HUDEP-2 (cell line): ENCODE results near the gene STAT6.

Source experiments
- DNase-seq, 76 experiments: peaks; one replicate each; lab custom pipeline; 2025; ENCODE audit not compliant: unreplicated experiment in 76 of 76; lab: John Stamatoyannopoulos, UW

STAT6 gene

GRCh38 chr12:57111031-57111734, at the start of gene STAT6:
Gene STAT6, minus strand, starts transcription at chr12:57111362. Its CDS starts 3,084 bp downstream, at chr12:57108278.
- DNase-seq: peak in 71 of 76 experiments; percentile 25 to 82 (median 60)

- no peak for DNase-seq
Observed at GRCh38 chr12:57160741-57161140, 49.6 kb upstream of the STAT6 start.

- DNase-seq: no peak
Observed at GRCh38 chr12:57160040-57160439, 48.9 kb upstream of the STAT6 start.

- DNase-seq: no peak
Observed at GRCh38 chr12:57159311-57159710, 48.1 kb upstream of the STAT6 start.

- no peak for DNase-seq
Observed at GRCh38 chr12:57158665-57159064, 47.5 kb upstream of the STAT6 start.

GRCh38 chr12:57158186-57158585, 47.0 kb upstream of the STAT6 start:
- no peak for DNase-seq

GRCh38 chr12:57157588-57158173, 46.5 kb upstream of the STAT6 start:
- DNase-seq: no peak

GRCh38 chr12:57156701-57157403, 45.7 kb upstream of the STAT6 start:
- DNase-seq: peak in 1 of 76 experiments; percentile 12

- DNase-seq: no peak
Observed at GRCh38 chr12:57154804-57155434, 43.8 kb upstream of the STAT6 start.

- no peak for DNase-seq
Observed at GRCh38 chr12:57154076-57154475, 42.9 kb upstream of the STAT6 start.

- no peak for DNase-seq
Observed at GRCh38 chr12:57153415-57153997, 42.3 kb upstream of the STAT6 start.

GRCh38 chr12:57152639-57153038, 41.5 kb upstream of the STAT6 start:
- no peak for DNase-seq

GRCh38 chr12:57151741-57152630, 40.8 kb upstream of the STAT6 start:
- DNase-seq: no peak

GRCh38 chr12:57150400-57151000, 39.3 kb upstream of the STAT6 start:
- no peak for DNase-seq

GRCh38 chr12:57149245-57149900, 38.2 kb upstream of the STAT6 start:
- DNase-seq: no peak

GRCh38 chr12:57148469-57149244, 37.5 kb upstream of the STAT6 start:
- no peak for DNase-seq

GRCh38 chr12:57146961-57147944, 36.1 kb upstream of the STAT6 start, which contains the start of gene LRP1-AS:
Gene LRP1-AS, minus strand, starts transcription at chr12:57147619.
- no peak for DNase-seq
